Renal cortex interstitium (tissue), 11 donors: ENCODE results near the gene ASGR1. TPM values are rescaled to one million over a fixed set of nuclear protein-coding genes. Genes with fewer than 3 reads are reported as not detected.
A peak's percentile ranks its signal among the peaks of the same experiment; 100 is the strongest.
"Not testable (repeated sequence)": the region's sequence is repeated elsewhere in the genome, so short reads cannot be mapped to it uniquely, and the experiment has no call there.

Source experiments
- DNase-seq, 11 donors: peaks; one replicate each; pipeline ENCODE4 v3.0.0-alpha.2; 2013; ENCODE audit warnings: low read depth in 9 of 11, low spot score in 4 of 11; ENCODE audit errors: extremely low read depth in 1 of 11
- polyA plus RNA-seq, 3 donors: library from polyadenylated mRNA; unstranded; fragments of 120-200 nt; gene quantifications; one replicate each; pipeline ENCODE4 v1.2.1, GENCODE V29; 2013; ENCODE audit not compliant: insufficient read length in 3 of 3

Gene ASGR1
- polyA plus RNA-seq, 3 donors: 6.1 to 10.7 (median 7.2) TPM

GRCh38 chr17:7196651-7197401 is 17.7 kb upstream of the ASGR1 start:
- no peak for DNase-seq

DNA sequence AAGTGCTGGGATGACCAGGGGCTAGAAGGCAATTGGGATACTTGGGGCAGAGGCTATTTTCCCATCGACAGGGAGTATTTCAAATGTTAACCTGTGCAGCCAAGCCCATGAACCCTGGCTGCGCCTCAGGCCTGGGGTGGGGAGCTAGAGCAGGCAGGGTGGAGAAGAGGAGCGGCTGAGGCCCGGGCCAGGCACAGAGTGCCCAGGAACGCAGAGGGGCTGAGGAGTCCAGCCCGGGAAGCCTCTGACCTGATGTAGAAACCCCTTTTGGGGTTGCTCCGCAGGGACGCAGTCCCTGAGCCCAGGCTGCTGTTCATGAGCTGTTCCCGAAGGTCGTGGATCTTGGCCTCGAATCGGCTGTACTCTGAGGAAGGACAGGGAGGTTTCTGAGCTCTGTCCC is 16.8 kb upstream of the ASGR1 start:
- no peak for DNase-seq

DNA sequence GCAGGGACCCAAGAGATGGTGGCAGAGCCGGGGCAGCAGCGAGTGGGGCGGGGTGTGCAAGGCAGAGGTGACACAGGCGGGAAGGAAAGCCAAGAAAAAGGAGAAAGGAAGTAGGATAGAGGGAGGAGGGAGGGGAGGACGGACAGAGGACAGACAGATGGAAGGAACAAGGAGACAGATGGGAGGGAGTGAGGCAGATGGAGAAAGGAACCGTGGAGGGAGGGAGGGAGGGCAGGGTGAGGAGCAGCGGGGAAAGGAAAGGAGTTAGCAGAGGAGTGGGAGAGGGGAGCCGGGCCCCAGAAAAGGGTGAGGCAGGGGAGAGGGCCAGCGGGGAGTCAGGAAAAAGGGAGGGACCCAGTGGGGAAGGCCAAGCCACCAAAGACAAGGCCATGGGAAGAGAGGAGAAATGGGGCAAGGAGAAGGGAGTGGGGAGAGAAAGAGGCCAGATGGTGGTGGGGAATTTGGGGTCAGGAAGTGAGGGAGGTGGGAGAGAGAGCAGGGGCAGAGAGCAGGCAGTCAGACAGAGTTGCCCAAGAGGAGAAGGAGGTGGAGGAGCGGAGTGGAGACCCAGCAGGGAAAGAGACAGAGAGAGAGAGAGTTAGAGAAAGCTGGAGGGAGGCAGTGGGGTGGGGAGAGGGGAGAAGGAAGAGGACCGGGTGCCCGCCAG is 13.2 kb upstream of the ASGR1 start:
- DNase-seq: no peak

DNA sequence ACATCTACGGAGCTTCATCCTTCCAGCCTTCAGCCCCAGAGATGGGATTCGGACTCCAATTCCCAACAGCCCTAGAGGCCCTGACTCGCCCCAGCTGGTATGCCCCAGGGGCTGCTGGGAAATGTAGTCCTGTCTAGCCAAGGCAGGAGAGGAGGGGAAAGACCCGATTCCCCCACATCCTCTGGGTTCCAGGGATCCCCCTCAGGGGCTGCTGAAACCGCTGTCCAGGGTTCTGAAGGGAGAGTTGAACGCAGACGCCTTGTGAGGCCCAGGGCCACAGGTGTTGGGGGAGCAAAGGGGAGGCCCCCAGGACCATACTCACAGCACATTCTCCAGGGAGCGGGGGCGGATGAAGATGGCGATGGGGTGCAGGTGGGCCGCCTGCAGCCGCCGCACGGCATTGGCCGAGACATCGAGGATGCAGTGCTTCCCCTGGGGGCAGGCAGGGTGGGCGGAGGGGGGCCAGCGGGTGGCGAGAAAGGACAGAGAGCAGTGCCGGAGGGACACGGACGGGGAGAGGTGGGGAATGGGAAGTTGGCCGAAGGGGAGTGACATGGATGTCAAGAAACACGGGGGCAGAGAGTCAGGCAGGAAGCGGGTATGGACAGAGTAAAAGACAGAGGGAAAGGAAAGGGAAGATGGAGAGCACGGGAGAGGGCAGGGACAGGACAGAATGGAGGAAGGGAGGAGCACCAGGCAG is 12.6 kb upstream of the ASGR1 start:
- DNase-seq: no peak

GRCh38 chr17:7191069-7191468 is 11.9 kb upstream of the ASGR1 start:
- DNase-seq: no peak

DNA sequence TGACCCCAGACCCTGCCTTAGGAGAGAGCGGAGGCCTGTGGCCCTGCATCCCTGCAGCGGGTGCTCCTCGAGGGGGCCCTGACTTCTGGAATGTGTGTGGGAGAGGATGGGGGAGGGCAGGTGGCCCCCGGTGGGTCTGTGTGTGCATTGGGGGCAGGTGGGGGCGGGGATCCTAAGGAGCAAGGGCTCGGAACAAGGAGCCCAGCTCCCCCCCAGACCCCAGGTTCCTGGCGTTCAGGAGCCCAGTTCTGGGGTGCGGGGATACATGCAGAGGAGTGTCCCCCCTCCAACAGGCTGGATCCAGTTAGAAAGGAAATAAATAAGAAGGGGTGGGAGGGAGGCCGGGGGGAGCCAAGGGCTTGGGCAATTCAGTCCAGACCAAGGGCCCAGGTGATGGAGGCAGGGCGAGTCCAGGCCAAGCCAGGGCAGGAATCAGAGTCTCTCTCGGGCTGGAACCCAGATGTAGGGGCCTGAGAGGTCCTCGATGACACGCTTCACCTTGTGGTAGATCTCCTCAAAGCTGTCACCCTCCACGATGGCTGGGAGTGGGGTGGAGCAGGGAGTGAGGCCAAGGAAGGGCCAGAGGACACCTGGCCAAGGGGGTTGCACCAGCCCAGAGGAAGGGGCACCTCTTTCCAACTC is 11.2 kb upstream of the ASGR1 start:
- DNase-seq: no peak

GRCh38 chr17:7186241-7186640 is 7.1 kb upstream of the ASGR1 start:
- DNase-seq: no peak

- DNase-seq: no peak
These were observed 5.5 kb upstream of the ASGR1 start for GRCh38 chr17:7184647-7185046.

GRCh38 chr17:7184091-7184488 is 4.9 kb upstream of the ASGR1 start:
- peak in 4 of 11 donors; percentile 51 to 82 (median 60) for DNase-seq

DNA sequence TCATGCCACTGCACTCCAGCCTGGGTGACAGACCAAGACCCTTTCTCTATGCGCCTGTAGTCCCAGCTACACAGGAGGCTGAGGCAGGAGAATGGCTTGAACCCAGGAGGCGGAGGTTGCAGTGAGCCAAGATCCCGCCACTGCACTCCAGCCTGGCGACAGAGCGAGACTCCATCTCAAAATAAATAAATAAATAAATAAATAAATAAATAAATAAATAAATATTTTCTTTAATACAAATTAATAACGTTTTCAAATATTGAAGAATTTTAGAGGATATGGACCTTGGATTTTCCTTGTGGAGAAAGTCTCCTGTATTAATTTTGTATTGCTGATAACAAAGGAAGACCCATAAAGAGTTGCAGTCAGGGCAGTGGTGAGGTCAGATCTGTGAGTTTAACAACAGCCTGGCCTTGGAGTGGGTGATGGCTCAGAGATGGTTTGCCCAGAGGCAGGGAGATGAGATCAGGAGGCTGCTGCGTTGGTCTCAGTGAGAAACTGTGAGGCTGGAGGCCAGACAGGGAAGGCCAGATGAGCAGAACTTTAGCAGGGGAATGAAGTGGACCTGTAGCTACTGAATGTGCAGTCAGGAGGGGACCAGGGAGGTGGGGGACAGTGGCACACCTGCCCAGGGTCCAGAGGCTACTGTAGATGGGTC is 4.4 kb upstream of the ASGR1 start:
- DNase-seq: no peak

GRCh38 chr17:7182101-7182500 is 2.9 kb upstream of the ASGR1 start:
- not testable (repeated sequence) for DNase-seq

DNA sequence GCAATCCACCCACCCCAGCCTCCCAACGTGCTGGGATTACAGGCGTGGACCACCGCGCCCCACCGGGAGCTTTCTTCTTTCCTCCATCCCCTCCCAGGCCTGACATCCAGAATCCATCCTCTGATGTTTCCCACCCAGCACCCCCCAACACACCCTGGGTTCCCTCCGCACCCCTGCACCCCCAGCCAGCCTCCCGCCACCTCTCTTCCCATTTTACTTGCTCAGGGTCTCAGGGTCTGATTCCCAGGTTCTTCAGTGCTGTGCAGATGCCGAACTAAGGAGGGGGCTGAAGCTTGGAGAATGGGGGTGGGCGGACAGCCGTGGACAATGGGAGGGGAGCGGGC is 225 bp downstream of the ASGR1 start:
- DNase-seq: no peak

DNA sequence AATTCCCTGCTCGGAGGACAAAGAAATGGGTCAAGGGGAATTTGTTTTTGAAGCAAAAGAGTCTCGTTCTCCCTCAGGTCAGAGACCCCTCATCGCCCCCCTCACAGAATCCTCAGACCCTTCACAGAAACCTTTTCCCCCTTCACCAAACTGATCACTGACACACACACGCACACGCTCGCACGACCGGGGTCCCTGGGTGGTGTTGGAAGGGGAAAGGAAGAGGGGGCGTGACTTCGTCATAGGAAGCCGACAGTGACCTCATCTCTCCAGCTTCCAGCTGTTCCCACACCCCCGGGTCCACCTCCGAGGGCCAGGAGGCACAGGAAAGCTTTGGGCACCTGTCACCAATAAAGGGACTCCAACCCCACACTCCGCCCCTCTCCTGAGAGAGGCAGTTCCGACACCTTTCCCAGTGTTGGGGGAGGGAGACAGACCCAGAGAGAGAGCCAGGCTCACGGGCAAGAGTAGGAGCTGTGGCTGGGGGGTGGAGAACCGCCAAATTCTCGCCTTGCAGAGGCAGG is 1.2 kb downstream of the ASGR1 start:
- DNase-seq: peak in 5 of 11 donors; percentile 42 to 66 (median 49)

DNA sequence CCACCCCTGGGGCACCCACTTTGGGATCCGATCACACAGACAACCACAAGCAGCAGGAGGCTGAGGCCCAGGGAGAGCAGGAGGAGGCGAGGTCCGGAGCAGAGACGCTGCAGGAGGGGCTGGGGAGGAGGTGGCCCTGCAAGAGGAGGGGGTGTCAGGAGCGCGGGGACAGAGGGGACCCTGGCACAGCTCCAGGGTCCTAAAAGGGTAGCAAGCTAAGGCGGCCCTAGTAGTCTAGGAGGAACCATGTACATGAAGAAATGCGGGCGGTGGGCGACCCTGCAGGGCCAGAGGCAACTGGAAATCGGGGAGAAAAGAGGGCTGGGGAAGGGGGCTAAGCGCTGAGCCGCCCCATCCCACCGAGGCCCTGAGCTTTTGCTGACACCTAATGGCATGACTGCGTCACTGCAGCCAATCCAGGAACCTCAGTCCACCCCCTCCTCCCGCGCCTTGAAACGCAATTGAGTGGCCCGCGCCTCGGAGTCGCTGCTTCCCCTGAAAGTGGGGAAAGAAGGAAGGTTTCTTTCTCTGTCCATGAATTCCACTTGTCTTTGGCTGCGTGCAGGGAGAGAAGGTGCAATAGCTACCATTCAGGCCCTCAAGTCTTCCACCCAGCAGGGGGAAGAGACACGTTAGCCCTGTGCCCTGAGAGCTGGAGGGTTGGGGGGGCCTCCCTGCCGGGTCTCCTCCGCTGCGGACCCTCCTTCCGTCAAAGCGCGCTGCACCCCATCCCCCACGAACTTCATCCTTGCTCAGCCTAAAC is 1.8 kb downstream of the ASGR1 start:
- DNase-seq: peak in 10 of 11 donors; percentile 70 to 84 (median 82)

- peak in 3 of 11 donors; percentile 27 to 35 (median 33) for DNase-seq
These were observed 2.4 kb downstream of the ASGR1 start for GRCh38 chr17:7176841-7177190.

- DNase-seq: no peak
These were observed 2.9 kb downstream of the ASGR1 start for GRCh38 chr17:7176107-7176840.

GRCh38 chr17:7175330-7175733 is 3.8 kb downstream of the ASGR1 start:
- DNase-seq: no peak
